Stimulated activated CD4-positive, alpha-beta T cell treated with anti-CD3 and anti-CD28 coated beads, Interleukin-12 subunit alpha, Interleukin-12 subunit beta, amount 100 ng/mL, for 48 hours (primary cell): ENCODE data around the gene MAP7.

Source experiments
- DNase-seq, 3 donors: peaks; one replicate each; pipeline ENCODE4 v3.0.0-alpha.2; 2020; ENCODE audit warnings: low read depth in 2 of 3, low spot score in 1 of 3

The MAP7 gene

GRCh38 chr6:136566007-136566487 is 15.8 kb upstream of the MAP7 start:
- DNase-seq: no peak

GRCh38 chr6:136564180-136564579 is 14.0 kb upstream of the MAP7 start:
- no peak for DNase-seq

- DNase-seq: no peak
Measured at GRCh38 chr6:136563386-136564152, 13.3 kb upstream of the MAP7 start.

- DNase-seq: no peak
Measured at GRCh38 chr6:136562211-136562610, 12.0 kb upstream of the MAP7 start.

- DNase-seq: no peak
Measured at GRCh38 chr6:136553166-136553787, 3.1 kb upstream of the MAP7 start.

GRCh38 chr6:136552054-136552453 is 1.8 kb upstream of the MAP7 start:
- no peak for DNase-seq

GRCh38 chr6:136551103-136551502 is 881 bp upstream of the MAP7 start:
- DNase-seq: no peak

- DNase-seq: no peak
Measured at GRCh38 chr6:136550045-136550329, 235 bp downstream of the MAP7 start.

GRCh38 chr6:136549300-136550044 is 750 bp downstream of the MAP7 start:
- DNase-seq: no peak

GRCh38 chr6:136548582-136549299 is 1.5 kb downstream of the MAP7 start:
- DNase-seq: no peak

- no peak for DNase-seq
Measured at GRCh38 chr6:136547871-136548270, 2.4 kb downstream of the MAP7 start.

- DNase-seq: no peak
Measured at GRCh38 chr6:136547336-136547735, 2.9 kb downstream of the MAP7 start.

- no peak for DNase-seq
Measured at GRCh38 chr6:136546331-136546730, 3.9 kb downstream of the MAP7 start.

GRCh38 chr6:136544326-136544725 is 5.9 kb downstream of the MAP7 start:
- DNase-seq: no peak

- no peak for DNase-seq
Measured at GRCh38 chr6:136541395-136541794, 8.8 kb downstream of the MAP7 start.

GRCh38 chr6:136539967-136540652 is 10.1 kb downstream of the MAP7 start:
- DNase-seq: no peak

- DNase-seq: no peak
Measured at GRCh38 chr6:136538836-136539235, 11.4 kb downstream of the MAP7 start.

GRCh38 chr6:136535880-136536650 is 14.2 kb downstream of the MAP7 start:
- DNase-seq: no peak

- DNase-seq: no peak
Measured at GRCh38 chr6:136535017-136535765, 15.0 kb downstream of the MAP7 start.

- no peak for DNase-seq
Measured at GRCh38 chr6:136534268-136534667, 16.0 kb downstream of the MAP7 start.
